LNCAP (cell line): ENCODE data around the gene C1QBP.

Source experiments
- TF ChIP-seq, protein P1 (sequence below): fragments of 450-650 bp; IDR thresholded peaks from 2 replicates; pipeline ENCODE4 v1.5.1; 2017; ENCODE audit warnings: mild to moderate bottlenecking

The C1QBP gene

DNA sequence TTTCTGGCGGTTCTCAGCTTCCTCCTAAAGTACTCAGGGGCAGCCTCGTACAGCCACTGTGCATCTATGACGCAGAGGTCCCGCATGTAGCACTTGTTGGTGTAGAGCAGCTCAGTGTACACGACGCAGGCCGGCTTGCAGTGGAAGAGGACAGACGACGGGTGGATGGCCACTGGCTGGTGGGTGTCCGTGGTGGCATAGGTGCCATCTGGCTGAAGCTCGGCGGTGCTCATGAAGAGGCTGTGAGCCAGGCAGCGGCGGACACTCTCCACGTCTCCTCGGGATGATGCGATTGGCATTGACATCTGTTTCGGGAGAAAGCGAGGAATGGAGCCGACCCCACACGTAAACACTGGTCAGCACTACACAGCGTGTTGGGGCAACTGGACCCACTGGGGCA lies 5.3 kb upstream of the C1QBP start:
- TF ChIP-seq, protein P1, sequence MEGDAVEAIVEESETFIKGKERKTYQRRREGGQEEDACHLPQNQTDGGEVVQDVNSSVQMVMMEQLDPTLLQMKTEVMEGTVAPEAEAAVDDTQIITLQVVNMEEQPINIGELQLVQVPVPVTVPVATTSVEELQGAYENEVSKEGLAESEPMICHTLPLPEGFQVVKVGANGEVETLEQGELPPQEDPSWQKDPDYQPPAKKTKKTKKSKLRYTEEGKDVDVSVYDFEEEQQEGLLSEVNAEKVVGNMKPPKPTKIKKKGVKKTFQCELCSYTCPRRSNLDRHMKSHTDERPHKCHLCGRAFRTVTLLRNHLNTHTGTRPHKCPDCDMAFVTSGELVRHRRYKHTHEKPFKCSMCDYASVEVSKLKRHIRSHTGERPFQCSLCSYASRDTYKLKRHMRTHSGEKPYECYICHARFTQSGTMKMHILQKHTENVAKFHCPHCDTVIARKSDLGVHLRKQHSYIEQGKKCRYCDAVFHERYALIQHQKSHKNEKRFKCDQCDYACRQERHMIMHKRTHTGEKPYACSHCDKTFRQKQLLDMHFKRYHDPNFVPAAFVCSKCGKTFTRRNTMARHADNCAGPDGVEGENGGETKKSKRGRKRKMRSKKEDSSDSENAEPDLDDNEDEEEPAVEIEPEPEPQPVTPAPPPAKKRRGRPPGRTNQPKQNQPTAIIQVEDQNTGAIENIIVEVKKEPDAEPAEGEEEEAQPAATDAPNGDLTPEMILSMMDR: no peak

DNA sequence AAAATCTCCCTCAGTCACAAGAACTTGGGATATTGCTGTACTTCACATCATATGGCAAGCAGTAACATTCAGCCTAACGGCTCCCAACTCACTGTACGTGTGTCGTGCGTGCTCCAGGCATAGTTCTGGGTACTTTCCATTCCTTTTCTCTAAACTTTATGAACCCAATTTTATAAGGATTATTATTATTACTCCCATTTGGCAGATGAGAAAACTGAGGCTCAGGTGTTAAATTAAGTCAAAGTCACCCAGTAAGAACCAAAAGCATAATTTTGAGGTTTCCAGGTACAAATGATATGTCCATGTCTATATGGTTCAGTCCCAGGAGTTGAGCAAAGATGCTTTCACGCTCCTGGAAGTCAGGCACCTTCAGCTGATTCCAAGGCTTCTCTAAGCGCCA lies 4.8 kb upstream of the C1QBP start:
- TF ChIP-seq, protein P1: no peak

DNA sequence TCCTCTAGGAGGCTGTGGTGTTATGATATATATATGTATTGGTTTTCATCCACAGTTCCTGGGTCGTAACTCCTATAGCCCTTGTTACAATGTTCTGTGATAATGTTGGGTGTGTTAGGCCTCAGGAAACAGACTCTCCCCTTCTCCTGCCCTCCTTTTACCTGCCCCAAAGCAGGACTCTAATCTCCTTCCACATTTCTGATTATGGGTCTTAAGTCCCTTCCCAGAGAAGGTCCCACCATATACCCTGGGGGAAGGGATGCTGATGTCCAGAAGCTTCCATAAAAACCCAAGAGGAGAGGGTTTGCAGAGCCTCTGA lies 450 bp upstream of the C1QBP start:
- TF ChIP-seq, protein P1: peak; percentile 32; the same call in 1 of the 2 replicates

DNA sequence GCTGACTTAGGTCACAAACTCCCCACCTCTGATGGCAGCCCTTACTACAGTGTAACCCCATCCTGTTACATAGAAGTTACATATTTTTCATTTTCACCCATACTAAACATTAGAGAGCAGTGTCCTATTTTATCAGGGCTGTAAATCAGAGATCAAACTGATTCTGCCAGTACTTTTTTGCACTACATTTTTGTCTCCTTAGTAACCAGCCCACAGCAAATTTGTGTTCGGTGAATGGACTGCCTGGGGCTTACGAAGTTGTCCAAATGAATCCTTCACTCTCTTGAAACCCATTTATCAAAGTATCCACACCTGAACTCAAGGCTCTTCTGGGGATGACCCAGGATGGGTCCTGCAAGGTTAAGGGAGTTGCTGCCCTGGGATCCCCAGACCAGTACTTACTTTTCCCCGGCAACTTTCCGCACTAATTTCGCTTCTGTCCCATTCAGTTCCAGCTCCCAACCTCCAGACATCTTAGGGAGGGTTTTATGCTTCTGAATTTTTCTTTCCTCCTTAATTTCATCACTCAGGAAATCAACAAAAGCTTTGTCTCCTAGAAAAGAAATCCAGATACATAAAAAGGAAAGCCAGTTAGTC lies 1.1 kb downstream of the C1QBP start:
- TF ChIP-seq, protein P1: no peak

DNA sequence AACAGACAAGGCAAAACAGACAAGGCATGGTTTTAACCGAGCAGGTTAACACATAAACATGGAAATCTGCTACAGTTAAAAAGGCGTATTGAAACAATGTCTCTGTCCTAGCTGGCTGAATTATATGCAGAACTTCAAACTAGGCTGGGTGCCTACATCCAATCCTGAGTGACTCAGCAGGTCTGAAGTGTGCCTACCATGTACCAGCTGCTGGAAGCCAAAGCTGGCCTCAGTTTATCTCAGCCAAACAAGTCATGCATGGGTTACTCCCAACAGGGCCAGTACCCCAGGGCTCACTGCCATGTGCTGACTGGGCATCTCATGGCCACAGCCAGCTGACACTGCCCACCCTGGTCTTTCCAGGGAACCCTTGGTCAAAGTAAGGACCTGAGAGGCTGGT lies 4.0 kb downstream of the C1QBP start:
- TF ChIP-seq, protein P1: no peak

DNA sequence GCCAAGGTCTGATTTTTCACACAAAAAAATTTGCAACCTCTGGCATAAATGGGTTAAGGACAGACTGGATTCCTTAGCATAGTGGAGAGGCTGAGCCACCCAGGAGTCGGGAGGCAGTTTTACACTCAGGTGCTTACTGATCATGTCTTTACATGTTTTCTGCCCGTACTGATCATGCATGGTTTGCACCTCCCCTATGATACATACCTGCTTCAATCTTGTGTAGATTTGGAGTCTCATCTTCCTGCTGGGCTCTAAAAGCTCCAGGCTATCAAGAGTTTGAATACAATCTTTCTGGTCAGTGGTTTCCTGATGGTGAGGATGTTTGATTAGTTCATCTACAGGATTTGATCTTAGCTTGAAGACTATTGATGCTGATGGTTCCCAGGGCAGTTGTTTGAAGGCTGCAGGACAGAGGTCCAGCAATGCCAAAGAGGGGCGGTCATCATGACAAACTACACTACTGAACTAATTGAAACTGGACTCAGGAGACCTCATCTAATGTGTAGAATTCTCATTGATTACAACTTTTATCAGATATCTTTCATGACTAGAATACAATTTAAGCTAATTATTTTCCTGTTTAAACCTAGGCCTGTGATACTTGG lies 6.9 kb downstream of the C1QBP start:
- TF ChIP-seq, protein P1: no peak

DNA sequence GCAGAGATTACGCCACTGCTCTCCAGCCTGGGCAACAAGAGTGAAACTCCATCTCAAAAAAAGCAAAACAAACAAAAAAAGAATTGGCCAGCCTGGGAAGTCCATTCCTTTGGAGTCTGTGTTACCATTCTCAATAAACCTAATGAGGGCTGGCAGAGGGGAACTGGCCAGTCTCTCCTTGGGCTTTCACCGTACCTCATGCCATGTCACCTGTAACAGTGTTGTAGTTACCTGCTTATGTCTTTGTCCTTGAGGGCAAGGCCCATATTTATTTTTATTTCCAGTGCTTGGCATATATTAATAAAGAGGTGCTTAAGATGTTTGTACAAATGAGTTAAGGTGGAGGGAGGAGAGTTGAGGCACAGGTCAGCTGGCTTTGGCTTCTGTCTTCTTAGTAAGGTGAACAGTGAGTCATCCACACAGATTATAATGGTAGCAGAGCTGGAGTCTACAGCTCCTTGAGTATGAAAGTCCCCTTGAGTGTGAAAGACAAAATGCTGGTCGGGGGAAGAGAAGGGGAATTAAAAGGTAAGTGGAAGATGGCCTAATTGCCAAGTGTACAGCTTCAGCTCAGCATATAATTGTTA lies 8.4 kb downstream of the C1QBP start:
- TF ChIP-seq, protein P1: no peak
